PC-9 (cell line): Measurements from ENCODE around the gene FAF1. TPM values are rescaled to one million over a fixed set of nuclear protein-coding genes. Genes with fewer than 3 reads are reported as not detected.

ENCODE experiments used
- BruUV-seq: library from RNA; stranded (reverse); fragments of 400-500 nt; replicated peaks from 2 replicates; lab custom pipeline; 2021; lab: Mats Ljungman, UMichigan
- CTCF ChIA-PET: fragments of 300-600 bp; sonication (Branson Sonifier 250); formaldehyde crosslinking; loops from one replicate; lab custom pipeline; 2022; ENCODE audit warnings: antibody characterized with exemption; lab: Charles Lee
- POLR2A ChIA-PET: fragments of 300-600 bp; sonication (Branson Sonifier 250); formaldehyde crosslinking; loops from one replicate; lab custom pipeline; 2022; ENCODE audit warnings: antibody characterized with exemption; ENCODE audit not compliant: unreplicated experiment; lab: Charles Lee
- DNase-seq, 2 experiments: peaks; one replicate each; pipeline versions ENCODE4 v3.0.0 to v3.0.0-alpha.2; 2015 to 2022; ENCODE audit warnings: mixed read lengths in 1 of 2
- H2AFZ ChIP-seq: fragments of 200-600 bp; sonication (generic); 2 replicates; pipeline ENCODE4 v1.8.1; 2017; ENCODE audit warnings: antibody characterized with exemption
- H3F3A ChIP-seq: fragments of 200-600 bp; sonication (generic); 2 replicates; pipeline ENCODE4 v1.8.1; 2017; ENCODE audit warnings: antibody characterized with exemption, mild to moderate bottlenecking, low read depth; ENCODE audit not compliant: insufficient read depth
- H3K27ac ChIP-seq: fragments of 200-600 bp; sonication (generic); 2 replicates; pipeline ENCODE4 v1.6.1; 2016; ENCODE audit warnings: mixed run types
- H3K27me3 ChIP-seq: fragments of 200-600 bp; sonication (generic); 2 replicates; pipeline ENCODE4 v1.6.1; 2016; ENCODE audit warnings: low read depth, mixed run types; ENCODE audit not compliant: insufficient read depth
- H3K36me3 ChIP-seq: fragments of 200-600 bp; sonication (generic); 2 replicates; pipeline ENCODE4 v1.6.1; 2016; ENCODE audit warnings: low read depth, mixed run types
- H3K4me1 ChIP-seq: fragments of 200-600 bp; sonication (generic); replicated peaks from 2 replicates; pipeline ENCODE4 v1.6.1; 2016; ENCODE audit warnings: mixed run types; ENCODE audit not compliant: insufficient read depth
- H3K4me2 ChIP-seq: fragments of 200-600 bp; sonication (generic); 2 replicates; pipeline ENCODE4 v1.6.1; 2017; ENCODE audit warnings: mixed run types
- H3K4me3 ChIP-seq: fragments of 200-600 bp; sonication (generic); 2 replicates; pipeline ENCODE4 v1.6.1; 2016; ENCODE audit warnings: mixed run types
- H3K79me2 ChIP-seq: fragments of 200-600 bp; sonication (generic); 2 replicates; pipeline ENCODE4 v1.6.1; 2017; ENCODE audit warnings: low read depth, mixed run types
- H3K9me2 ChIP-seq: fragments of 200-600 bp; sonication (generic); 2 replicates; pipeline ENCODE4 v1.8.1; 2017; ENCODE audit warnings: mild to moderate bottlenecking; ENCODE audit not compliant: insufficient read depth
- H3K9me3 ChIP-seq: fragments of 200-600 bp; sonication (generic); 2 replicates; pipeline ENCODE4 v1.8.1; 2016; ENCODE audit warnings: low read depth; ENCODE audit not compliant: insufficient read depth
- H4K20me1 ChIP-seq: fragments of 200-600 bp; sonication (generic); 2 replicates; pipeline ENCODE4 v1.8.1; 2017; ENCODE audit not compliant: insufficient read depth
- CTCF ChIP-seq: fragments of 200-600 bp; sonication (generic); conservative IDR thresholded peaks from 2 replicates; pipeline ENCODE4 v1.6.1; 2017; ENCODE audit warnings: mixed run types, antibody characterized with exemption, mild to moderate bottlenecking, moderate library complexity
- EZH2 ChIP-seq: fragments of 200-600 bp; sonication (generic); IDR thresholded peaks from 2 replicates; pipeline ENCODE4 v1.8.0; 2017; ENCODE audit warnings: antibody characterized with exemption, low read depth
- intact Hi-C: fragments of 100-400 bp; cut with micrococcal nuclease; formaldehyde crosslinking; loops from one replicate; pipeline ENCODE4 v1.10.0; 2022; ENCODE audit not compliant: unreplicated experiment
- total RNA-seq: library from RNA; stranded (reverse); gene quantifications from 2 replicates; pipeline ENCODE4 v1.2.3, GENCODE V29; 2021

Gene FAF1
- total RNA-seq, 1 experiment from 2014 or later = 105 TPM

GRCh38 chr1:50553921-50554320 lies 406.1 kb downstream of the FAF1 start:
- Histone ChIP-seq H3F3A (0 out of 2 replicates have a peak, but pooled peaks cover 4% of the 10 kb centered on the region), H3K79me2 (no peaks in the 10 kb centered on the region), H3K4me2 (no peak overlapping the region), H3K9me3 (no peaks in the 10 kb centered on the region), H3K4me3 (no peak overlapping the region), H3K4me1 (no peaks in the 10 kb centered on the region), H3K27ac (no peak overlapping the region), H3K27me3 (no peaks in the 10 kb centered on the region), H4K20me1 (no peaks in the 10 kb centered on the region), H3K9me2 (no peaks in the 10 kb centered on the region), H2AFZ (no peak overlapping the region), H3K36me3 (no peaks in the 10 kb centered on the region)
- POLR2A ChIA-PET = no interaction called here
- no peak for TF ChIP-seq CTCF
- CTCF ChIA-PET = interaction anchor here (0.6 kb wide), 1 partner anchor 82 kb away, joined by 3 read pairs; no protein-coding TSS in a partner anchor
- intact Hi-C loops = no loop called here
- BruUV-seq = no TSS peak
- DNase-seq = no peak

DNA sequence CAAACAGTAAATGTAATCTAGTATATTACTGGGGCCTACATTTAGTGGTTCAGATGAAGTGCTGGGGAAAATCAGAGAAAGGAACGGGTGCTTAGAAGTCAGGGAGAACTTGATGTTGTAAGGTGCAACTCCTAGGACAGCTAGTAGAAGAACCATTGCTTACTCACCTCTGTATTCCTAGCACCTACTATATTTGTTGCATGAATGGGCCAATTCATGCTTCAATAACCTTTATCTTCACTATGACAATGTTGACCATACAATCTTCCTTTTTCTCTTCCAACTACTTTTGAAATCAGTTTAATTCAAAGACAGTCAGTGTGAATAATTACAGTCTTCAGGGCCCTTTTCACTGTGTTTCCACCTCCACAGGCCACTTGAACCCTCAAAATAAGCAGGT lies 411.8 kb downstream of the FAF1 start:
- no TSS peak for BruUV-seq
- Histone ChIP-seq H3K36me3 (0 out of 2 replicates have a peak, but pooled peaks cover 3% of the 10 kb centered on the region), H3K4me2 (no peak overlapping the region), H3K27ac (no peak overlapping the region), H3F3A (no peaks in the 10 kb centered on the region; the same call in 1 of the 2 replicates), H3K4me3 (no peak overlapping the region), H4K20me1 (no peaks in the 10 kb centered on the region), H3K9me3 (no peaks in the 10 kb centered on the region; the same call in 1 of the 2 replicates), H2AFZ (no peak overlapping the region), H3K9me2 (no peaks in the 10 kb centered on the region), H3K27me3 (no peaks in the 10 kb centered on the region), H3K79me2 (no peaks in the 10 kb centered on the region), H3K4me1 (no peaks in the 10 kb centered on the region)
- no peak for DNase-seq
- CTCF ChIA-PET = no interaction called here
- TF ChIP-seq CTCF = no peak
- no peak for TF ChIP-seq EZH2
- POLR2A ChIA-PET = no interaction called here
- intact Hi-C loops = no loop called here

DNA sequence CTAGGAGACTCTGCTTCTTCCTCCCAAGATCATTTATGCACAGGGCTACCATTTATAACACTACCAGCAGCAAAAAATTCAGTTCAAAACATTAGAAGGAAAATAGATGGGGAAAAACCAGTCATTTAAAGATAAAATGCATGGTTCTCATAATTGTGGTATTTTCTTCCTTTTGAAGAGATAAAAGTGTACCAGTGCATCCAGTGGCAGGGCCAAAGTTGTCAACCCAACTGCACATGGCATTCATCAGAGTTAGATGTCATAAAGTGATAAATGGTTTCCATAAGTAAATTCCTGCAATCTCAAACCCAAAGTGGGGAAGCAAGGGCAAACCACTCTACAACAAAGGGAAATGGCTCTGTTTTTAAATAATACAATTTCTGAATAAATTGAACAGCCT lies 417.7 kb downstream of the FAF1 start:
- TF ChIP-seq EZH2 = no peak
- Histone ChIP-seq H4K20me1 (no peaks in the 10 kb centered on the region; the same call in 1 of the 2 replicates), H3K9me2 (no peaks in the 10 kb centered on the region), H3K4me2 (no peak overlapping the region), H3K79me2 (no peaks in the 10 kb centered on the region), H3K4me3 (no peak overlapping the region), H3K27ac (no peak overlapping the region), H3K36me3 (no peaks in the 10 kb centered on the region), H3K9me3 (no peaks in the 10 kb centered on the region; the same call in 1 of the 2 replicates), H2AFZ (no peak overlapping the region), H3K27me3 (no peaks in the 10 kb centered on the region), H3F3A (no peaks in the 10 kb centered on the region), H3K4me1 (no peaks in the 10 kb centered on the region)
- ChIA-PET POLR2A (no interaction called here), CTCF (no interaction called here)
- no peak for DNase-seq
- intact Hi-C loops = no loop called here
- no TSS peak for BruUV-seq

DNA sequence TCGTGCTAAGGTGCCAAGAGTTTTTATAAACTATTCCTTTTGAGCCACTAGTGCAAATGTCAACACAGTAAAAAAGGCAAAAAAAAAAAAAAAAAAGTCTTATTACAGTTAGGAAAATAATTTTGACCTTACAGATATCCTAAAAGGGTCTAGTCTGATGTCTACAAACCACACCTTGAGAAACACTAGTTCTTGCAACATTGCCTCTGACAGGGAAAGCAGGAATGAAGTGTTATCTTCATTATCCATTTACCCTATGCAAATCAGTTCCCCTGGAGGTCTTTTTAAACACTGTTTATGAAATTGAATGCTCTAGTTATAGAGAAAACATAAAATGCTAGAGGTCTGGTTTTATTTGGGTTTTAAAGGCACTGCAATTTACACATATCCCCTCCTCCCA lies 421.6 kb downstream of the FAF1 start:
- no peak for TF ChIP-seq EZH2
- no peaks in the 10 kb centered on the region for H3K9me3 ChIP-seq
- H3K36me3 ChIP-seq = no peaks in the 10 kb centered on the region
- no peaks in the 10 kb centered on the region; the same call in 1 of the 2 replicates for H4K20me1 ChIP-seq
- DNase-seq = no peak
- H3K27me3 ChIP-seq = no peaks in the 10 kb centered on the region
- H3K4me2 ChIP-seq = no peak overlapping the region
- ChIA-PET POLR2A (no interaction called here), CTCF (no interaction called here)
- no peaks in the 10 kb centered on the region for H3K4me1 ChIP-seq
- no peaks in the 10 kb centered on the region for H3K9me2 ChIP-seq
- BruUV-seq = no TSS peak
- H2AFZ ChIP-seq = no peak overlapping the region
- H3K4me3 ChIP-seq = no peak overlapping the region
- H3K27ac ChIP-seq = no peak overlapping the region
- no peaks in the 10 kb centered on the region for H3K79me2 ChIP-seq
- intact Hi-C loops = no loop called here
- H3F3A ChIP-seq = no peaks in the 10 kb centered on the region
